ENCODE measurements around the gene EPS15. TPM values are rescaled to one million over a fixed set of nuclear protein-coding genes. Genes with fewer than 3 reads are reported as not detected.

The EPS15 gene
- total and polyA plus RNA-seq, 10 of the 15 experiments (the other 5 are each of a cell fraction or from before 2014, with no cell fraction given) = 24.7 to 87.8 (median 56.3) TPM

GRCh38 chr1:51381964-51382363 is 137.1 kb downstream of the EPS15 start (continued):
- TF ChIP-seq IRF5 (IDR thresholded peaks at IDR 0.05; ENCODE audit: borderline replicate concordance) = no peak
- TF ChIP-seq CEBPB (IDR thresholded peaks at IDR 0.05; ENCODE audit: borderline replicate concordance in 1 of 2, low read depth in 2 of 2, low read length in 2 of 2) = no peak
- TF ChIP-seq RB1 (IDR thresholded peaks at IDR 0.05; ENCODE audit: borderline replicate concordance) = no peak
- no peak for TF ChIP-seq NKRF (conservative IDR thresholded peaks at IDR 0.05)

- no peaks in the 10 kb centered on the region for H3K79me2 ChIP-seq (ENCODE audit: control insufficient read depth, insufficient read depth, low read length)
- H2AFZ ChIP-seq (ENCODE audit: control insufficient read depth, low read depth, low read length) = no peak overlapping the region
- DNase-seq (ENCODE audit: low read depth, low spot score) (no peak), FAIRE-seq (no peak), ATAC-seq (no peak)
- no peak overlapping the region for H3K4me3 ChIP-seq
- peaks cover 3 to 16% of the 10 kb centered on the region in 2 experiments; a peak in 3 of 4 replicates for H3K36me3 ChIP-seq (ENCODE audit: control insufficient read depth in 2 of 2, insufficient read depth in 2 of 2, low read length in 1 of 2)
- no peak overlapping the region for H3K9ac ChIP-seq (ENCODE audit: control insufficient read depth, insufficient read depth, low read length)
- peaks cover 7% of the 10 kb centered on the region; the same call in 2 of the 3 replicates for H3K9me3 ChIP-seq (replicated peaks; ENCODE audit: control insufficient read depth, insufficient read depth, low read length)
- POLR2A ChIA-PET = no interaction called here
- in situ Hi-C loops (cut with MboI) = no loop called here
- intact Hi-C loops (cut with micrococcal nuclease; ENCODE audit: unreplicated experiment) = no loop called here
- CTCF ChIA-PET = no interaction called here
- 100% methylated on average over 1 of the region's 1 CpG for WGBS (ENCODE audit: insufficient coverage, insufficient replicate concordance, low lambda C conversion rate, missing lambda C conversion rate)
- no peaks in the 10 kb centered on the region for H3K27me3 ChIP-seq (replicated peaks in 1 of 2; ENCODE audit: control insufficient read depth in 2 of 2, insufficient read depth in 2 of 2, low read length in 1 of 2)
- no peaks in the 10 kb centered on the region for H3K4me1 ChIP-seq (ENCODE audit: control insufficient read depth, insufficient read depth, low read length)
- H3K4me2 ChIP-seq (ENCODE audit: control insufficient read depth, insufficient read depth) = no peak overlapping the region
- no peak overlapping the region for H3K27ac ChIP-seq (ENCODE audit: control insufficient read depth, insufficient read depth)
- no peaks in the 10 kb centered on the region for H4K20me1 ChIP-seq (ENCODE audit: control insufficient read depth, insufficient read depth)
- RAD21 ChIA-PET (ENCODE audit: unreplicated experiment) = no interaction called here
- SMC1A ChIA-PET (ENCODE audit: uncharacterized antibody, unreplicated experiment) = no interaction called here
- BruUV-seq (replicated peaks) = no TSS peak
- TF ChIP-seq POLR2AphosphoS2 (IDR thresholded peaks at IDR 0.05; ENCODE audit: low read depth, low read length) (no peak), RB1 (IDR thresholded peaks at IDR 0.05; ENCODE audit: borderline replicate concordance) (no peak), PKNOX1 (IDR thresholded peaks at IDR 0.05) (no peak), PAX5 (IDR thresholded peaks at IDR 0.05; ENCODE audit: borderline replicate concordance, low read depth, low read length) (no peak), TCF12 (IDR thresholded peaks at IDR 0.05; ENCODE audit: low read depth, low read length) (no peak), PAX8 (IDR thresholded peaks at IDR 0.05) (no peak), USF2 (IDR thresholded peaks at IDR 0.05; ENCODE audit: borderline replicate concordance, low read depth, low read length) (no peak), ZBTB40 (IDR thresholded peaks at IDR 0.05; ENCODE audit: borderline replicate concordance) (no peak), BHLHE40 (IDR thresholded peaks at IDR 0.05; ENCODE audit: borderline replicate concordance in 1 of 2, low read depth in 2 of 2, low read length in 1 of 2) (no peak), MYB (IDR thresholded peaks at IDR 0.05; ENCODE audit: borderline replicate concordance, low read depth, low read length) (no peak)
These were observed 138.1 kb downstream of the EPS15 start for GRCh38 chr1:51380936-51381335.
